PFSK-1 (cell line): ENCODE results near the gene WDR81.

ENCODE experiments used
- POLR2AphosphoS5 ChIP-seq: IDR thresholded peaks from 2 replicates; pipeline ENCODE4 v1.6.1; 2012; ENCODE audit warnings: low read depth, mild to moderate bottlenecking, control low read depth, low read length, moderate library complexity
- TAF1 ChIP-seq: IDR thresholded peaks from 2 replicates; pipeline ENCODE4 v1.6.1; 2012; ENCODE audit warnings: low read length, control low read depth, borderline replicate concordance; ENCODE audit not compliant: insufficient read depth

DNA sequence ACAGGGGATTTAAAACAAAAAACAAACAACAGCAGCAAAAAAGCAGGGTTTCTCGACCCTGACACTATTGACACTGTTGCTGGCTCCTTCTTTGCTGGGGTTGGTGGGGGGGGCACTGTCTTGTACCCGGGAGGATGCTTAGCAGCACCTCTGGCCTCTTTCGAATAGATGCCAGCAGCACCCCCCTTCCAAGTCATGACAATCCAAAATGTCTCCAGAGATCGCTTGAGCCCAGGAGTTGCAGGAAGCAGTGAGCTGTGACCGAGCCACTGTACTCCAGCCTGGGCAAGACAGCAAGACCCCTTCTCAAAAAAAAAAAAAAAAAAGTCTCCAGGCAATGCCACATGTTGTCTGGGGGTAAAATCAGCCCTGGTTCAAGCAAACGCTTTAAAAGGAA lies 57.7 kb downstream of the WDR81 start:
- TF ChIP-seq POLR2AphosphoS5 = no peak
- no peak for TF ChIP-seq TAF1
